Vagina (tissue), 2 donors: Measurements from ENCODE around the gene HAPSTR1. TPM values are rescaled to one million over a fixed set of nuclear protein-coding genes. Genes with fewer than 3 reads are reported as not detected.

Experiments used
- DNase-seq, 2 donors: peaks; one replicate each; pipeline ENCODE4 v3.0.0-alpha.2; 2017; ENCODE audit errors: extremely low spot score in 2 of 2
- H3K27ac ChIP-seq: fragments of 200-600 bp; sonication (generic); one replicate; pipeline ENCODE4 v1.5.1; 2019
- H3K27me3 ChIP-seq: fragments of 200-600 bp; sonication (generic); one replicate; pipeline ENCODE4 v1.5.1; 2019
- H3K36me3 ChIP-seq, 2 donors: fragments of 200-600 bp; sonication (generic); one replicate each; pipeline ENCODE4 v1.5.1; 2017 to 2019
- H3K4me1 ChIP-seq: fragments of 200-600 bp; sonication (generic); one replicate; pipeline ENCODE4 v1.5.1; 2019
- H3K4me3 ChIP-seq, 2 donors: fragments of 200-600 bp; sonication (generic); 1 replicate in 1 of 2; 2 replicates in 1 of 2; pipeline ENCODE4 v1.5.1; 2016 to 2019
- H3K9me3 ChIP-seq: fragments of 200-600 bp; sonication (generic); one replicate; pipeline ENCODE4 v1.5.1; 2019
- CTCF ChIP-seq, 3 experiments: fragments of 450-650 bp in 2 of 3; fragments of 200-600 bp in 1 of 3; sonication (generic) in 1 of 3; IDR thresholded peaks; one replicate each; pipeline ENCODE4 v1.5.1; 2017 to 2019; ENCODE audit warnings: antibody characterized with exemption in 3 of 3, mild to moderate bottlenecking in 2 of 3, moderate library complexity in 2 of 3
- POLR2A ChIP-seq, 2 donors: fragments of 450-650 bp; IDR thresholded peaks; one replicate each; pipeline ENCODE4 v1.6.1; 2017; ENCODE audit warnings: antibody characterized with exemption in 2 of 2, mild to moderate bottlenecking in 2 of 2, moderate library complexity in 2 of 2
- POLR2AphosphoS5 ChIP-seq, 2 donors: sonication (generic); formaldehyde crosslinking; IDR thresholded peaks; one replicate each; pipeline ENCODE4 v1.9.0; 2017; ENCODE audit warnings: antibody characterized with exemption in 2 of 2, mild to moderate bottlenecking in 2 of 2, low read depth in 1 of 2; ENCODE audit not compliant: insufficient read depth in 1 of 2
- intact Hi-C: fragments of 100-400 bp; cut with DNase I; formaldehyde crosslinking; loops from one replicate; pipeline ENCODE4 v1.15.1; 2023
- total RNA-seq: library from RNA; depleted of rRNA; stranded (reverse); fragments of >200 nt; gene quantifications from one replicate; pipeline ENCODE4 v1.2.3, GENCODE V29; 2016

HAPSTR1 gene
- total RNA-seq, 1 donor from 2014 or later = 33.6 TPM

- intact Hi-C loops = no loop called here
- Histone ChIP-seq H3K4me3 (peak overlapping the region in 1 of 2 donors; percentile 3), H3K27me3 (no peaks in the 10 kb centered on the region), H3K4me1 (peaks cover 80% of the 10 kb centered on the region), H3K27ac (no peak overlapping the region), H3K9me3 (no peaks in the 10 kb centered on the region), H3K36me3 (peaks cover 0 to 24% of the 10 kb centered on the region in 2 donors)
- no peak for DNase-seq
- no peak for TF ChIP-seq POLR2A (IDR thresholded peaks at IDR 0.05)
- TF ChIP-seq CTCF (IDR thresholded peaks at IDR 0.05) = no peak
- TF ChIP-seq POLR2AphosphoS5 (IDR thresholded peaks at IDR 0.05; ENCODE audit: insufficient read depth in 1 of 2, low read depth in 1 of 2) = no peak
Measured at GRCh38 chr16:9095656-9096397, 4.4 kb downstream of the HAPSTR1 start.

DNA sequence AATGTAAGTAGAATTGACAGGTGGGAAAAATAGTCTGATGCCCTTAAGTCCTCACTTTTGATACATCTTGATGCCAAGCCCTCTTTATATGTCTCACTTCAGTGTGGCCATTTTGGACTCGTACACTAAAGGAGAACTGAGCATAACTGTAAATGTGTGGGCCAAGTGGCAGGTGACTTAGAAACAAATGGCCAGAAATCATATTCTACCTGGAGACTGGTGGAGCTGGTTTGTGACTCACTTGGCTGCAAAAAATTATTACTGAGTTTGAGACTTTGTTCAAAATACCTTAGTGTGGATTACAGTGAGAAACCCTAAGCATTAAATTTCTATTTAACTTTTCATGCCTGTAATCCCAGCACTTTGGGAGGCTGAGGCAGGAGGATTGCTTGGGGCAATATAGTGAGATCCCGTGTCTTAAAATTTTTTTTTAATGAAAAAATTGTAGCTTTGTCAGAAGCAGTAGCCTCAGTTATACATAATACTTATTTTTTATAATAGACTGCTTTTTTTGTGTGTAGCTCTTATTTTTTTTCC, 5.0 kb downstream of the HAPSTR1 start:
- no peak for DNase-seq
- Histone ChIP-seq H3K27ac (no peak overlapping the region), H3K9me3 (no peaks in the 10 kb centered on the region), H3K4me3 (no peak overlapping the region), H3K27me3 (no peaks in the 10 kb centered on the region), H3K36me3 (peaks cover 0 to 29% of the 10 kb centered on the region in 2 donors), H3K4me1 (peaks cover 86% of the 10 kb centered on the region)
- intact Hi-C loops = no loop called here
- peak in 1 of 2 donors; percentile 38 for TF ChIP-seq POLR2AphosphoS5 (IDR thresholded peaks at IDR 0.05; ENCODE audit: insufficient read depth in 1 of 2, low read depth in 1 of 2)
- TF ChIP-seq POLR2A (IDR thresholded peaks at IDR 0.05) = no peak

DNA sequence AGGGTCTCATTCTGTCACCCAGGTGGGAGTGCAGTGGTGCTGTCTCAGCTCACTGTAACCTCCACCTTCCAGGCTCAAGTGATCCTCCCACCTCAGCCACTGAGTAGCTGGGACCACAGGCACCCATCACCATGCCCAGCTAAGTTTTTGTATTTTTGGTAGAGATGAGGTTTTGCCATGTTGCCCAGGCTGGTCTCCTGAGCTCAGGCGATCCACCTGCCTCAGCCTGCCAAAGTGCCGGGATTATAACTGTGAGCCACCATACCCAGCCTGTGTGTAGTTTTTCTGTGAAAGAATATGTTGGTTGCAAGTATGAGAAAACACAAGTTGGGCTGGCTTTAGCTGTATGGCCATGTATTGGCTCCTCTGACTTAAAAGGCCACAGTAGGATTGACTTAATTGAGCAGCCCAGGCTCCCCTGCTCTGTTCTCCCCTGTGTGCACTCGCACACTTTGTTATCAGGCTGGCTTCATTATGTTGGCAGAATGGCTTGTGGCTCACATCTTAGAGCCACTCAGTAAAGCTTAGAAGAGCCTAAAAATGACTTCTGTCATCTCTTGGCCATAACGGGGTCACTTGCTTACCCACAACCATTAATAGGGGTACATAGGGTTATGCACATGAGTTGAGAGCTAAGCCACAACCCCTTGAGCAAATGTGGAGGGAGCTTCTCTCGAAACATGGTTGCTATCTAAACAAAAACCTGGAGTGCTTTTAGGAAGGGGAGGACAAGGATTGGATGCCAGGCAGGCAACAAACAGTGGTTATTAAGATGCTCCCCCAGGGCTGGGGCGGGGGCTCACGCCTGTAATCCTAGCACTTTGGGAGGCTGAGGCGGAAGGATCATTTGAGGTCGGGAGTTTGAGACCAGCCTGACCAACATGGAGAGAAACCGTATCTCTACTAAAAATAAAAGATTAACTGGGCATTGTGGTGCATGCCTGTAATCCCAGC, 6.1 kb downstream of the HAPSTR1 start:
- intact Hi-C loops = no loop called here
- peak overlapping the region in 1 of 2 donors; percentile 8 for H3K4me3 ChIP-seq
- H3K36me3 ChIP-seq = peaks cover 0 to 29% of the 10 kb centered on the region in 2 donors
- no peaks in the 10 kb centered on the region for H3K27me3 ChIP-seq
- H3K9me3 ChIP-seq = no peaks in the 10 kb centered on the region
- H3K27ac ChIP-seq = no peak overlapping the region
- no peak for TF ChIP-seq POLR2A (IDR thresholded peaks at IDR 0.05)
- TF ChIP-seq CTCF (IDR thresholded peaks at IDR 0.05) = no peak
- TF ChIP-seq POLR2AphosphoS5 (IDR thresholded peaks at IDR 0.05; ENCODE audit: insufficient read depth in 1 of 2, low read depth in 1 of 2) = no peak
- DNase-seq = no peak
- H3K4me1 ChIP-seq = peaks cover 97% of the 10 kb centered on the region

DNA sequence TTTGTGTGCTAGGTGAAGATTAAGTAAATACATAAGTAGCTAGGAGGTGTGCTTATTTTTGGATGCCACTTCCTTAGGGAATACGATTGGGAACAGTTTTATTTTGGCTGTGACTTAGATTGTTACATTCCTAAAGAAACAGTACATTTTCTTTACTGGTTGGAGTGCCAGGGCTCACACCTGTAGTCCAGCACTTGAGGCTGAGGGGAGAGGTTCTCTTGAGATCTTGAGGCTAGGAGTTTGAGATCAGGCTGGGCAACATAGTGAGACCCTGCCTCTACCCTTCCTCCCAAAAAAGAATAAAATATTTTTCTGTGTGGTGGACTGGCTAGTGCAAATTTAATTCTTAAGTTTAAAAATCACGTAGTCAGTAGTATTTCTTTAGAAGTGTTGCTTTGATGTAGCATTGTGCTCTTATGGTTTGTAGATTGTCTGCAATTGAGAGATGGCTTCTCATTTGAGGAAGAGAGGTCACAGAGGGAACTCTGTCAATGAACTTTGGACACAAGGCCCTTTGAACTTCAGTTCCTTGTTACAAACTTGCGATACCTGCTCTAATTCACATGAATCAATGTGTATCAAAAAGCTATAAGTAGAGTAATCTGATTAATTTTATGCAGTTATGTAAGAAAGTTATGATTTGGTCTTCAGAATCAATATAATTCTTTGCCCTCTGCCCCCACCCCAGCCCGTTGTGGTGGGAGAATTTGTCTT, 7.1 kb downstream of the HAPSTR1 start:
- DNase-seq = no peak
- no peaks in the 10 kb centered on the region for H3K9me3 ChIP-seq
- TF ChIP-seq POLR2A (IDR thresholded peaks at IDR 0.05) = no peak
- TF ChIP-seq POLR2AphosphoS5 (IDR thresholded peaks at IDR 0.05; ENCODE audit: insufficient read depth in 1 of 2, low read depth in 1 of 2) = no peak
- TF ChIP-seq CTCF (IDR thresholded peaks at IDR 0.05) = no peak
- peaks cover 100% of the 10 kb centered on the region for H3K4me1 ChIP-seq
- H3K4me3 ChIP-seq = no peak overlapping the region
- intact Hi-C loops = no loop called here
- H3K36me3 ChIP-seq = peaks cover 0 to 37% of the 10 kb centered on the region in 2 donors
- H3K27ac ChIP-seq = no peak overlapping the region
- no peaks in the 10 kb centered on the region for H3K27me3 ChIP-seq

- intact Hi-C loops = no loop called here
- H3K4me3 ChIP-seq = no peak overlapping the region
- DNase-seq = no peak
- peaks cover 0 to 39% of the 10 kb centered on the region in 2 donors for H3K36me3 ChIP-seq
- peaks cover 100% of the 10 kb centered on the region for H3K4me1 ChIP-seq
- H3K27ac ChIP-seq = peak overlapping the region; percentile 27
- no peak for TF ChIP-seq CTCF (IDR thresholded peaks at IDR 0.05)
- H3K9me3 ChIP-seq = no peaks in the 10 kb centered on the region
- H3K27me3 ChIP-seq = no peaks in the 10 kb centered on the region
Measured at GRCh38 chr16:9099131-9099625, 7.7 kb downstream of the HAPSTR1 start.
